GM12865 (cell line): ENCODE results near the gene USP31.

Source experiments
- DNase-seq: peaks from one replicate; pipeline ENCODE4 v3.0.0; 2010; ENCODE audit warnings: low read depth
- H3K4me3 ChIP-seq: 2 replicates; pipeline ENCODE4 v1.5.1; 2011; ENCODE audit warnings: mild to moderate bottlenecking, low read depth, low read length, control low read depth
- TF ChIP-seq, protein P1 (sequence below): IDR thresholded peaks from 2 replicates; pipeline ENCODE4 v1.5.1; 2011; ENCODE audit warnings: low read length, control low read depth, low read depth, inconsistent platforms; ENCODE audit not compliant: insufficient read depth; ENCODE audit errors: missing control alignments

USP31 gene

DNA sequence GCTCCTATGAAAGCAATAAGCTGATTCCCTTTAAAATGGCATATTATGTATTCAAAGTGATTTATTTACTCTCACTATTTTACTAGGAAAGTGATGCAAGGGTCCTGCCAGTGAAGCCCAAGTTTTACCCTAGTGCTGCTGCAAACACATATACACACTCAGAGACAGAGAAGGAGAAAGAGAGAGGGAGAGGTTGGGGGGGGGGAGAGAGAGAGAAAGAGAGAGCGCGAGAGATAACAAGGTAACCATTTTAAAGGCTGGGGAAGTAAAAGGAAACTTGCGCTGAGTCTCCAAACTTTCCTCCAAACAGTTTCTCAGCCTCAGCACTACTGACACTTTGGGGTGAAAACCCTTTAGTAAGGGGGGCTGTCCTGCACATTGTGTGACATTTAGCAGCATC, 5.9 kb downstream of the USP31 start:
- DNase-seq: no peak
- H3K4me3 ChIP-seq: no peak overlapping the region
- TF ChIP-seq, protein P1, sequence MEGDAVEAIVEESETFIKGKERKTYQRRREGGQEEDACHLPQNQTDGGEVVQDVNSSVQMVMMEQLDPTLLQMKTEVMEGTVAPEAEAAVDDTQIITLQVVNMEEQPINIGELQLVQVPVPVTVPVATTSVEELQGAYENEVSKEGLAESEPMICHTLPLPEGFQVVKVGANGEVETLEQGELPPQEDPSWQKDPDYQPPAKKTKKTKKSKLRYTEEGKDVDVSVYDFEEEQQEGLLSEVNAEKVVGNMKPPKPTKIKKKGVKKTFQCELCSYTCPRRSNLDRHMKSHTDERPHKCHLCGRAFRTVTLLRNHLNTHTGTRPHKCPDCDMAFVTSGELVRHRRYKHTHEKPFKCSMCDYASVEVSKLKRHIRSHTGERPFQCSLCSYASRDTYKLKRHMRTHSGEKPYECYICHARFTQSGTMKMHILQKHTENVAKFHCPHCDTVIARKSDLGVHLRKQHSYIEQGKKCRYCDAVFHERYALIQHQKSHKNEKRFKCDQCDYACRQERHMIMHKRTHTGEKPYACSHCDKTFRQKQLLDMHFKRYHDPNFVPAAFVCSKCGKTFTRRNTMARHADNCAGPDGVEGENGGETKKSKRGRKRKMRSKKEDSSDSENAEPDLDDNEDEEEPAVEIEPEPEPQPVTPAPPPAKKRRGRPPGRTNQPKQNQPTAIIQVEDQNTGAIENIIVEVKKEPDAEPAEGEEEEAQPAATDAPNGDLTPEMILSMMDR: no peak

DNA sequence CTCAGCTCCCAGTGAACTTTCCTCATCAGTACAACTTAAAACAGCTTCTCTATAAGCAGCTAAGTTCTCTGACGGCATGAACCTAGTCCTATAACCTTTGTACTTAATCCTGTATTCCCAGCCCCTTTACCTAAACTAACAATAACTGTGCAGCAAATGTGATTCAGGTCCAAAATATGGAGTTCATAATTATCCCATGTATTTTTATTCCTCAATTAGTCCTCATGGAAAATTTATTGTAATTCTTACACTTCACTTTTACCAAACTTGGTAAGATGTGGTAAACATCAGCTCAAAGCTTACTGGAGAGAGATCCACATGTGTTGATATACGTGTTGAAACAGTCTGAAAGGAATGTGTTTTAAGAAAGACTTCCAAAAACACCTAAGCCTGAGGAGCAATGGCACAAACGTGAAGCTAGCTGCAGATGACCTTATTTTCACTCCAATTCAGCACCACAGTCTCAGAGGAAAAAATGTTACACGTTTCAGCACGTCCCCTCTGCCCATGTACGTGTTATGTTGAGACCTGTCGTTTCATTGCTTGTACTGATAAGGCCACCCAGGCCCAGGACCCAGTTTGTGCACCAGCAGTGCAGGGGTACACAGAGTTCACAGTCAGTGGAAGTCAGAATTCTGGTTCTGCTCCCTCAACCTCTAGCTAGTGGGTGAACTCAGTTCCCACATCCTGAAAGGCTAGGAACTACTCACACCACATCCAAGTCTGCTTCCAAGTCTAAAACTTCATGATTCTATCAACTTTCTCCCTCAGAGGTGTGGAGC, 7.1 kb downstream of the USP31 start:
- DNase-seq: no peak
- no peak overlapping the region for H3K4me3 ChIP-seq
- TF ChIP-seq, protein P1: no peak

DNA sequence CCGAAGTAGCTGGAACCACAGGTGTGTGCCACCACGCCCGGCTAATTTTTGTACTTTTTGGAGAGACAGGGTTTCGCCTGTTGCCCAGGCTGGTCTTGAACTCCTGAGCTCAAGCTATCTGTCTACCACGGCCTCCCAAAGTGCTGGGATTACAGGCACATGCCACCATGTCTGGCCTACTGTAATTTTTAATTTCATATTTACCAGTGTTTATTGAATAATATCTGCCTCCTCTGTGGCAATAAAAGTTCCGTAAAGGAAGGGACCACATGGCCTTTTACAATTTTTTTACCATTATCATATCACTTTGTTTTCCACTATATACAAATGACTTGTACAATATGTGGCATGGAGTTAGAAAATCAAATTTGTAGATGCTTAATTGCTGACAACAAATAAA, 7.8 kb downstream of the USP31 start:
- no peak overlapping the region for H3K4me3 ChIP-seq
- TF ChIP-seq, protein P1: no peak
- no peak for DNase-seq

DNA sequence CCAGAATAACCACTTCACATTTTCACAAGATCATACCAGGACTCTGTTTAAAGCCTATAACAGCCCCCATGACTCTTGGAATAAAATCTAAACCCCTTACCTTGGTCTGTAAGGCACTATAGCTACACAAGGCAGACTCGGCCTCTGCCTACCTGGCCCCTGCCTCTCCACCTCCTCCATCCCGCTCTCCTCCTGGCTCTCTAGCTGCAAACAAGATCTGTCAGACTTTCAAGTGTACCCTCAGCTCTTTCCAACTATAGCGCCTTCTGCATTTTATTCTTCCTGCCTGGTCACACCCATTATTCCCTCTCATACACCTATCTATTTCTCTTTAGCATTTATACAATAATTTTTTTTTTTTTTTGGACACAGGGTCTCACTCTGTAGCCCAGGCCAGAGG, 8.2 kb downstream of the USP31 start:
- DNase-seq: no peak
- TF ChIP-seq, protein P1: no peak
- H3K4me3 ChIP-seq: no peak overlapping the region

DNA sequence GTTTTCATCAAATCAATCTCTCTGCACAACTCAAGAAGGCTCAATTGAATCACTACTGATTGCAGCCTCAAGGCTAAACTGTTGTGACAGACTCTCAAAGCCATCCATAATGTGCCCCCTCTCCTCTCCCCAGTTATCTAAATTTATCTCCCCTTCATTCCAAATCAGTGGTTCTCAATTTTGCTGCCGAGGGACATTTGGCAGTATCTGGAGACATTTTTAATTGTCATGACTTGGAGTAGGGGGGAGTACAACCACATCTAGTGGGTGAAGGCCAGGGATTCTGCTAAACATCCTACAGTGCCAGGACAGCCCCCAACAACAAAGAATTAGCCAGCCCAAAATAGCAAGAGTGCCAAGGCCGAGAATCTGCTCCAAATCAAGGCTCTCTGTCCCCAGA, 9.1 kb downstream of the USP31 start:
- DNase-seq: no peak
- no peak overlapping the region for H3K4me3 ChIP-seq
- TF ChIP-seq, protein P1: no peak

DNA sequence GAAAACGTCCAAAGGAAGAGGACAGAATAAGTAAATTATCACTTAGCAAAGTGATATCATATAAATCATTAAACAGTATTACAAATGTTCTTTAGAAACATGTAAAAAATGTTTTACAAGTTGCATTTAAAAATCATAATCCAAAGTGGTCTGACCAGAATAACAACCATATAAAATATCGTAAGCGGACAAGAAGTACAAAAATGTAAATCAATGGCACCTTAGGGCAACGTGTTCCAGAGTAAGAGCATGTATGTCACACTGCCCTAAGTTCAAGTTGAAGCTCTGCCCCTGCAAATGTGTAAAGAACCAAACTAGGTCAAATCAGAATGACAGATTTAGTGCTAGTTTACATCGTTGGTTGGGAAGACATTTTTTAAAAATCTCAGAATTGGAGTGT, 11.4 kb downstream of the USP31 start:
- no peak for DNase-seq
- no peak overlapping the region for H3K4me3 ChIP-seq

More for the DNA sequence above, 11.4 kb downstream of the USP31 start:
- TF ChIP-seq, protein P1: no peak
